ENCODE results near the gene BCKDK. TPM values are rescaled to one million over a fixed set of nuclear protein-coding genes. Genes with fewer than 3 reads are reported as not detected.

Gene BCKDK
- total and polyA plus RNA-seq, 2 of the 13 experiments (the other 11 are each of a cell fraction or from before 2014, with no cell fraction given) = 24.9 to 42.6 TPM

DNA sequence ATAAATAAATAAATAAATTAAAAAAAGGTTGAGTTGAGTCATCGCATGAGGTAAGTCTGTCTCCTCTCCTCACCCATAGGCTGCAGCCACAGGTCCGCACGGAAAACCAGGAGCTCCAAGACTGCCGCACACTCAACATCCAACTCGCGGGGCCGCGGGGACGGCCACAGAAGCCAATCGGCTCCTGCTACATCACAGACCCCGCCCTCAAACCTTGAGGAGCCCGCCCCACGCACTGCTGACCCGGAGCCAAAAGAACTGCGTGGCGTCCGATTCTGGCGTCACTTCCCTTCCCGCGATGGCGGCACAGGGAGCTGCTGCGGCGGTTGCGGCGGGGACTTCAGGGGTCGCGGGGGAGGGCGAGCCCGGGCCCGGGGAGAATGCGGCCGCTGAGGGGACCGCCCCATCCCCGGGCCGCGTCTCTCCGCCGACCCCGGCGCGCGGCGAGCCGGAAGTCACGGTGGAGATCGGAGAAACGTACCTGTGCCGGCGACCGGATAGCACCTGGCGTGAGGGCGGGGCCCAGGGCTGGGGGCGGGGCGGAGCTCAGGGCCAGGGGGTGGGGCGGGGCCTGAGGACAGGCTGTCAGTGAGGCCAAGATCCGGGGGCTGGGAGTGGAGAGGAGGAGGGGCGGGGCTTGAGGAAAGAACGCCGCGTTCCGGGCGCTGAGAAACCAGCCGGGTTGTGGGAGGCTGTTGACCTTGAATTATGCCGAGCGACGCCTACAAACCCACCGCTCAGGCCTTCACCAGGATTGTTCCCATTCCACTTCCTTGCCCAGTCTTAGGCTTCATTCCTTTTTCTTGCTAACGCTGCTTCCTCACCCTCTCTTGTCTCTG lies 9.4 kb downstream of the BCKDK start, which contains the start of gene KAT8 (continued):
- TF ChIP-seq, protein P1, sequence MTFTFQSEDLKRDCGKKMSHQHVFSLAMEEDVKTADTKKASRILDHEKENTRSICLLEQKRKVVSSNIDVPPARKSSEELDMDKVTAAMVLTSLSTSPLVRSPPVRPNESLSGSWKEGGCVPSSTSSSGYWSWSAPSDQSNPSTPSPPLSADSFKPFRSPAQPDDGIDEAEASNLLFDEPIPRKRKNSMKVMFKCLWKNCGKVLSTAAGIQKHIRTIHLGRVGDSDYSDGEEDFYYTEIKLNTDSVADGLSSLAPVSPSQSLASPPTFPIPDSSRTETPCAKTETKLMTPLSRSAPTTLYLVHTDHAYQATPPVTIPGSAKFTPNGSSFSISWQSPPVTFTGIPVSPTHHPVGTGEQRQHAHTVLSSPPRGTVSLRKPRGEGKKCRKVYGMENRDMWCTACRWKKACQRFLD (CRISPR knock-in tag; IDR thresholded peaks at IDR 0.05; ENCODE audit: borderline replicate concordance) = peak; percentile 88
- TF ChIP-seq ZNF772 (CRISPR knock-in tag; IDR thresholded peaks at IDR 0.05) = peak; percentile 69; the same call in 1 of the 2 replicates
- no peak for TF ChIP-seq SRSF4 (IDR thresholded peaks at IDR 0.05; ENCODE audit: low read depth, low read length, poor library complexity, severe bottlenecking)
- TF ChIP-seq ZNF816 (CRISPR knock-in tag; IDR thresholded peaks at IDR 0.05; ENCODE audit: borderline replicate concordance) = no peak
- TF ChIP-seq, protein P2, sequence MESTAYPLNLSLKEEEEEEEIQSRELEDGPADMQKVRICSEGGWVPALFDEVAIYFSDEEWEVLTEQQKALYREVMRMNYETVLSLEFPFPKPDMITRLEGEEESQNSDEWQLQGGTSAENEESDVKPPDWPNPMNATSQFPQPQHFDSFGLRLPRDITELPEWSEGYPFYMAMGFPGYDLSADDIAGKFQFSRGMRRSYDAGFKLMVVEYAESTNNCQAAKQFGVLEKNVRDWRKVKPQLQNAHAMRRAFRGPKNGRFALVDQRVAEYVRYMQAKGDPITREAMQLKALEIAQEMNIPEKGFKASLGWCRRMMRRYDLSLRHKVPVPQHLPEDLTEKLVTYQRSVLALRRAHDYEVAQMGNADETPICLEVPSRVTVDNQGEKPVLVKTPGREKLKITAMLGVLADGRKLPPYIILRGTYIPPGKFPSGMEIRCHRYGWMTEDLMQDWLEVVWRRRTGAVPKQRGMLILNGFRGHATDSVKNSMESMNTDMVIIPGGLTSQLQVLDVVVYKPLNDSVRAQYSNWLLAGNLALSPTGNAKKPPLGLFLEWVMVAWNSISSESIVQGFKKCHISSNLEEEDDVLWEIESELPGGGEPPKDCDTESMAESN (CRISPR knock-in tag; conservative IDR thresholded peaks at IDR 0.05) = peak; percentile 90
- TF ChIP-seq, protein P3, sequence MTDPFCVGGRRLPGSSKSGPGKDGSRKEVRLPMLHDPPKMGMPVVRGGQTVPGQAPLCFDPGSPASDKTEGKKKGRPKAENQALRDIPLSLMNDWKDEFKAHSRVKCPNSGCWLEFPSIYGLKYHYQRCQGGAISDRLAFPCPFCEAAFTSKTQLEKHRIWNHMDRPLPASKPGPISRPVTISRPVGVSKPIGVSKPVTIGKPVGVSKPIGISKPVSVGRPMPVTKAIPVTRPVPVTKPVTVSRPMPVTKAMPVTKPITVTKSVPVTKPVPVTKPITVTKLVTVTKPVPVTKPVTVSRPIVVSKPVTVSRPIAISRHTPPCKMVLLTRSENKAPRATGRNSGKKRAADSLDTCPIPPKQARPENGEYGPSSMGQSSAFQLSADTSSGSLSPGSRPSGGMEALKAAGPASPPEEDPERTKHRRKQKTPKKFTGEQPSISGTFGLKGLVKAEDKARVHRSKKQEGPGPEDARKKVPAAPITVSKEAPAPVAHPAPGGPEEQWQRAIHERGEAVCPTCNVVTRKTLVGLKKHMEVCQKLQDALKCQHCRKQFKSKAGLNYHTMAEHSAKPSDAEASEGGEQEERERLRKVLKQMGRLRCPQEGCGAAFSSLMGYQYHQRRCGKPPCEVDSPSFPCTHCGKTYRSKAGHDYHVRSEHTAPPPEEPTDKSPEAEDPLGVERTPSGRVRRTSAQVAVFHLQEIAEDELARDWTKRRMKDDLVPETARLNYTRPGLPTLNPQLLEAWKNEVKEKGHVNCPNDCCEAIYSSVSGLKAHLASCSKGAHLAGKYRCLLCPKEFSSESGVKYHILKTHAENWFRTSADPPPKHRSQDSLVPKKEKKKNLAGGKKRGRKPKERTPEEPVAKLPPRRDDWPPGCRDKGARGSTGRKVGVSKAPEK (CRISPR knock-in tag; IDR thresholded peaks at IDR 0.05; ENCODE audit: borderline replicate concordance) = no peak
- TF ChIP-seq, protein P4, sequence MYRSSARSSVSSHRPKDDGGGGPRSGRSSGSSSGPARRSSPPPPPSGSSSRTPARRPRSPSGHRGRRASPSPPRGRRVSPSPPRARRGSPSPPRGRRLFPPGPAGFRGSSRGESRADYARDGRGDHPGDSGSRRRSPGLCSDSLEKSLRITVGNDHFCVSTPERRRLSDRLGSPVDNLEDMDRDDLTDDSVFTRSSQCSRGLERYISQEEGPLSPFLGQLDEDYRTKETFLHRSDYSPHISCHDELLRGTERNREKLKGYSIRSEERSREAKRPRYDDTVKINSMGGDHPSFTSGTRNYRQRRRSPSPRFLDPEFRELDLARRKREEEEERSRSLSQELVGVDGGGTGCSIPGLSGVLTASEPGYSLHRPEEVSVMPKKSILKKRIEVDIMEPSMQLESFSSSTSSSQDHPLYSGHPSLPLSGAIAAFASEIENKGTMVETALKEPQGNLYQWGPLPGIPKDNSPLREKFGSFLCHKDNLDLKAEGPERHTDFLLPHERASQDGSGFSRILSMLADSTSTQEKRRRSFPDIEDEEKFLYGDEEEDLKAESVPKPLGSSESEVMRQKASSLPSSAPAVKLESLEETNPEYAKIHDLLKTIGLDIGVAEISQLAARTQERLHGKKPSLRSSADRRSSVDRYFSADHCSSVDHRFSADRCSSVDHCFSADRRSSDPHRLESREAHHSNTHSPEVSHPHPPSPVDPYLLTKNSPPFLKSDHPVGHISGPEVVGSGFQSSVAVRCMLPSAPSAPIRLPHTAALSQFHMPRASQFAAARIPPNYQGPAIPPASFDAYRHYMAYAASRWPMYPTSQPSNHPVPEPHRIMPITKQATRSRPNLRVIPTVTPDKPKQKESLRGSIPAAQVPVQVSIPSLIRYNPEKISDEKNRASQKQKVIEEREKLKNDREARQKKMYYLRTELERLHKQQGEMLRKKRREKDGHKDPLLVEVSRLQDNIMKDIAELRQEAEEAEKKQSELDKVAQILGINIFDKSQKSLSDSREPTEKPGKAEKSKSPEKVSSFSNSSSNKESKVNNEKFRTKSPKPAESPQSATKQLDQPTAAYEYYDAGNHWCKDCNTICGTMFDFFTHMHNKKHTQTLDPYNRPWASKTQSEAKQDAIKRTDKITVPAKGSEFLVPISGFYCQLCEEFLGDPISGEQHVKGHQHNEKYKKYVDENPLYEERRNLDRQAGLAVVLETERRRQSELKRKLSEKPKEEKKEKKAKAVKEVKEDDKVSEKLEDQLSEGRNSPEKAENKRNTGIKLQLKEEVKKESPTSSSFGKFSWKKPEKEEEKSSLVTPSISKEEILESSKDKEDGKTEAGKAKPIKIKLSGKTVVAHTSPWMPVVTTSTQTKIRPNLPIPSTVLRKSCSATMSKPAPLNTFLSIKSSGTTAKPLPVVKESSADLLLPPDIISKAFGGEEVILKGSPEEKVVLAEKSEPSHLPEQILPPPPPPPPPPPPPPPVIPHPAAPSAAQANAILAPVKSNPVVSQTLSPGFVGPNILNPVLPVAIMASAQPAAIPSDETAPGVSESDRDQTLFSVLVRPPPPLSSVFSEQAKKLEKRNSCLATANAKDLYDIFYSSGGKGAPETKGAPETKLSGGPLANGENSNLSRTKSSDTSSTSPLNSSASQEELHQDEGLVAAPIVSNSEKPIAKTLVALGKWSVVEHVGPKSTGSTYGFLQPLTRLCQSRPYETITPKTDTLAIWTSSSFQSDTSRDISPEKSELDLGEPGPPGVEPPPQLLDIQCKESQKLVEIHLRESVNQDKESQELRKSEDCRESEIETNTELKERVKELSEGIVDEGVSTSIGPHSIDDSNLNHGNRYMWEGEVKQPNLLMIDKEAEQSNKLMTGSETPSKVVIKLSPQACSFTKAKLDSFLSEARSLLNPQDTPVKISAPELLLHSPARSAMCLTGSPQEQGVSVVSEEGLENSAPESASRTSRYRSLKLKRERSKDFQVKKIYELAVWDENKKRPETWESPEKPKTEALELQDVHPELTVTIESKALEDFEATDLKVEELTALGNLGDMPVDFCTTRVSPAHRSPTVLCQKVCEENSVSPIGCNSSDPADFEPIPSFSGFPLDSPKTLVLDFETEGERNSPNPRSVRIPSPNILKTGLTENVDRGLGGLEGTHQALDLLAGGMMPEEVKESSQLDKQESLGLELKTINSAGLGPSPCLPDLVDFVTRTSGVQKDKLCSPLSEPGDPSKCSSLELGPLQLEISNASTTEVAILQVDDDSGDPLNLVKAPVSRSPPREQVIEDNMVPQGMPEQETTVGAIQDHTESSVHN (CRISPR knock-in tag; IDR thresholded peaks at IDR 0.05) = no peak
- TF ChIP-seq, protein P5, sequence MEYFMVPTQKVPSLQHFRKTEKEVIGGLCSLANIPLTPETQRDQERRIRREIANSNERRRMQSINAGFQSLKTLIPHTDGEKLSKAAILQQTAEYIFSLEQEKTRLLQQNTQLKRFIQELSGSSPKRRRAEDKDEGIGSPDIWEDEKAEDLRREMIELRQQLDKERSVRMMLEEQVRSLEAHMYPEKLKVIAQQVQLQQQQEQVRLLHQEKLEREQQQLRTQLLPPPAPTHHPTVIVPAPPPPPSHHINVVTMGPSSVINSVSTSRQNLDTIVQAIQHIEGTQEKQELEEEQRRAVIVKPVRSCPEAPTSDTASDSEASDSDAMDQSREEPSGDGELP (IDR thresholded peaks at IDR 0.05; ENCODE audit: borderline replicate concordance, low read depth) = peak; percentile 46; the same call in 1 of the 2 replicates
